VCaP (cell line): Measurements from ENCODE around the gene RBM47.

Experiments
- H3K27ac ChIP-seq: fragments of 450-650 bp; 2 replicates; pipeline ENCODE4 v1.5.1; 2017
- CTCF ChIP-seq: fragments of 450-650 bp; conservative IDR thresholded peaks from 2 replicates; pipeline ENCODE4 v1.5.1; 2017; ENCODE audit warnings: mild to moderate bottlenecking, moderate library complexity

Gene RBM47

DNA sequence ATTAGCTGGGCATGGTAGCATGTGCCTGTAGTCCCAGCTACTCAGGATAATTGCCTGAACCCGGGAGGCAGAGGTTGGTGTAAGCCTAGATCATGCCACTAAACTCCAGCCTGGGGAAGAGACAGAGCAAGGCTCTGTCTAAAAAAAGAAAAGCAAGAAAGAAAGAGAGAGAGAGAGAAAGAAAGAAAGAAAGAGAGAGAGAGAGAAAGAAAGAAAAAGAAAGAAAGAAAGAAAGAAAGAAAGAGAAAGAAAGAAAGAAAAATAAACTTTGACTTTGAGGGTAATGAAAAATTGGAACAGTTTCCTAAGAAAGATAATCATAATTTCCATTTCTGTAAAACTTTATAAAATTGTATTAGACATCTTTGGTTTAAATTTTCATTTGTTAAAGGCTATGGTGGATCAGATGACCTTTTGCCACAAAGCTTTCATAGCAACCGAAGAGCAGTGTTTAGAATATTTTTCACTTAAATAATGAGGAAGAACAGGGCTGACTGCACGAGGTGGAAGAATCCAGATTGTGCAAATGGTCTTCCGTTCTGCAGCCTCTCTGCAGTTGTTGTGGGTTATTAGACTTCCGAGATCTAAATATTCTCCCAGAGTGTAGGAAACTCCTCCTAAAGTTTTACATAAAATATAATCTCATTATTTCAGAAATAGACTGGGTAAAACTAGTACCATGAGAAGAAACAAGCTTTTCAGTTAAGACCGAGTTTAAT, 55.9 kb downstream of the RBM47 start:
- no peak overlapping the region for H3K27ac ChIP-seq
- no peak for TF ChIP-seq CTCF

DNA sequence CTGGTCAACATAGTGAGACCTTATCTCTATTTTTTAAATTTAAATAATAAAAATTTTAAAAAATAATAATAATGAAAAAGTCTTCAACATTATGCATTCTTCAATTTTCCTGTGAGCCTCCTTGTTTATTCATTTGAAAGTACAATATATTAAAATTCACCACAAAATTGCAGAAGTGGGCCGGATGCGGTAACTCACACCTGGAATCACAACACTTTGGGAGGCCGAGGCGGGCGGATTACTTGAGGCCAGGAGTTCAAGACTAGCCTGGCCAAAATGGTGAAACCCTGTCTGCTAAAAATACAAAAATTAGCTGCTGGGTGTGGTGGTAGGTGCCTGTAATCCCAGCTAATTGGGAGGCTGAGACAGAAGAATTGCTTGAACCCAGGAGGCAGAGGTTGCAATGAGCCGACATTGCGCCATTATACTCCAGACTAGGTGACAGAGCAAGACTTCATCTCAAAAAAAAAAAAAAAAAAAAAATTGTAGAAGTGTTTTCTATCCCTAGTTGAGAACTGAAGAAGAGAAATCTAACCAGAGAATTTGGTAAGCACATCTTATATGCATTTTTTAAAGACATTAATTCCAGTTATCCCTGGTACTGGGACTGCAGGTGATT, 56.9 kb downstream of the RBM47 start:
- no peak overlapping the region for H3K27ac ChIP-seq
- no peak for TF ChIP-seq CTCF

GRCh38 chr4:40571208-40571607, 58.5 kb downstream of the RBM47 start:
- TF ChIP-seq CTCF = no peak
- H3K27ac ChIP-seq = no peak overlapping the region

GRCh38 chr4:40570348-40571077, 59.2 kb downstream of the RBM47 start:
- H3K27ac ChIP-seq = no peak overlapping the region
- no peak for TF ChIP-seq CTCF

- no peak for TF ChIP-seq CTCF
- no peak overlapping the region for H3K27ac ChIP-seq
These were observed 64.7 kb downstream of the RBM47 start for GRCh38 chr4:40564815-40565483.

DNA sequence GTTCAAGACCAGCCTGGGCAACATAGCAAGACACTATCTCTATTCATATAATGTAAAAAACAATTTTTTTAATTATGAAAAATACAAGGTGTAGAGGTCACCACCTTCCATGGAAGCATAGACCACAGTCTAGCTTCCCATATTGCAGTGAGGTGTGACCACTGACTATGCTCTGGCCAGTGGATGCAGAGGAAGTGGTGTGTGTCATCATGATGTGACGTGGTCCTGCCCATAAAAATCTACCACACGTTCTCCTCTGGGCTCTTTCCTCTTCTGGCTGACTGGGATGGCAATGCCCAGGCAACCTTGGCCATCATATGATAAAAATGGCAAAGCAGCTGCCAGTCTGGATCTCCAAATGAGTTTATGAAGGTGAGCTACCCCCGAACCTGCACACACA, 65.7 kb downstream of the RBM47 start:
- no peak for TF ChIP-seq CTCF
- H3K27ac ChIP-seq = no peak overlapping the region

DNA sequence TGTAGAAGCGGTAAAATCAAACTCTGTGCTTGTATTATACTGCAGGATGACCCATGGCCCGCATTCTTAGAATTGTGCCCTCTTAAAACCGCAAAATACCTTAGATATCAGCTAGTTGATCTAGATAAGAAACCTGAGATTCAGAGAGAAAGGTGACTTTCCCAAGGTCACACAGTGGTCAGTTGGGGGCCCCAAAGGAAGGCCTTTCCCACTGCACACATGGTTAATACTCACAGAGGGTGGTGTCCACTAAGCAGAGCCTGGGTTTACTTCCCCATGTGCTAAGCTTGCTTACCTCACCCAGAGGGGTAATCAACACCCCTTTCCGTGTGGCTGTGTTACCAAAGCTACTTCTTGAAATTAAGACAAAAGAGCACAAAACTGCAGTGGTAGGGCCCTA, 66.3 kb downstream of the RBM47 start:
- TF ChIP-seq CTCF = no peak
- H3K27ac ChIP-seq = no peak overlapping the region
